ENCODE measurements around the gene URI1.

- TF ChIP-seq CTCF (IDR thresholded peaks at IDR 0.05) (no peak), POLR2AphosphoS5 (IDR thresholded peaks at IDR 0.05; ENCODE audit: low read depth, low read length) (no peak), YY1 (IDR thresholded peaks at IDR 0.05; ENCODE audit: low read depth) (no peak), RFX5 (IDR thresholded peaks at IDR 0.05; ENCODE audit: low read length) (no peak), MAX (IDR thresholded peaks at IDR 0.05; ENCODE audit: low read depth) (no peak), IRF3 (IDR thresholded peaks at IDR 0.05; ENCODE audit: low read depth, low read length) (no peak), EP300 (IDR thresholded peaks at IDR 0.05; ENCODE audit: borderline replicate concordance in 1 of 2, low read depth in 1 of 2, low read length in 1 of 2) (no peak), FOXM1 (IDR thresholded peaks at IDR 0.05; ENCODE audit: low read depth) (no peak), SMC3 (IDR thresholded peaks at IDR 0.05; ENCODE audit: low read depth, low read length) (no peak), FOSL2 (IDR thresholded peaks at IDR 0.05; ENCODE audit: borderline replicate concordance, low read depth) (no peak), JUND (IDR thresholded peaks at IDR 0.05) (no peak), SIN3A (IDR thresholded peaks at IDR 0.05; ENCODE audit: borderline replicate concordance, low read depth, low read length) (no peak), ZBTB33 (IDR thresholded peaks at IDR 0.05; ENCODE audit: borderline replicate concordance, low read depth) (no peak), RAD21 (IDR thresholded peaks at IDR 0.05; ENCODE audit: low read length) (no peak)
These were observed 86.3 kb downstream of the URI1 start for GRCh38 chr19:30028118-30028991.

All from SK-N-SH (cell line).